PC-9 (cell line): Measurements from ENCODE around the gene P3H3. TPM values are rescaled to one million over a fixed set of nuclear protein-coding genes. Genes with fewer than 3 reads are reported as not detected.

Experiments used
- BruUV-seq: library from RNA; stranded (reverse); fragments of 400-500 nt; replicated peaks from 2 replicates; lab custom pipeline; 2021; lab: Mats Ljungman, UMichigan
- CTCF ChIA-PET: fragments of 300-600 bp; sonication (Branson Sonifier 250); formaldehyde crosslinking; loops from one replicate; lab custom pipeline; 2022; ENCODE audit warnings: antibody characterized with exemption; lab: Charles Lee
- POLR2A ChIA-PET: fragments of 300-600 bp; sonication (Branson Sonifier 250); formaldehyde crosslinking; loops from one replicate; lab custom pipeline; 2022; ENCODE audit warnings: antibody characterized with exemption; ENCODE audit not compliant: unreplicated experiment; lab: Charles Lee
- DNase-seq, 2 experiments: peaks; one replicate each; pipeline versions ENCODE4 v3.0.0 to v3.0.0-alpha.2; 2015 to 2022; ENCODE audit warnings: mixed read lengths in 1 of 2
- H2AFZ ChIP-seq: fragments of 200-600 bp; sonication (generic); 2 replicates; pipeline ENCODE4 v1.8.1; 2017; ENCODE audit warnings: antibody characterized with exemption
- H3F3A ChIP-seq: fragments of 200-600 bp; sonication (generic); 2 replicates; pipeline ENCODE4 v1.8.1; 2017; ENCODE audit warnings: antibody characterized with exemption, mild to moderate bottlenecking, low read depth; ENCODE audit not compliant: insufficient read depth
- H3K27ac ChIP-seq: fragments of 200-600 bp; sonication (generic); 2 replicates; pipeline ENCODE4 v1.6.1; 2016; ENCODE audit warnings: mixed run types
- H3K27me3 ChIP-seq: fragments of 200-600 bp; sonication (generic); 2 replicates; pipeline ENCODE4 v1.6.1; 2016; ENCODE audit warnings: low read depth, mixed run types; ENCODE audit not compliant: insufficient read depth
- H3K36me3 ChIP-seq: fragments of 200-600 bp; sonication (generic); 2 replicates; pipeline ENCODE4 v1.6.1; 2016; ENCODE audit warnings: low read depth, mixed run types
- H3K4me1 ChIP-seq: fragments of 200-600 bp; sonication (generic); replicated peaks from 2 replicates; pipeline ENCODE4 v1.6.1; 2016; ENCODE audit warnings: mixed run types; ENCODE audit not compliant: insufficient read depth
- H3K4me2 ChIP-seq: fragments of 200-600 bp; sonication (generic); 2 replicates; pipeline ENCODE4 v1.6.1; 2017; ENCODE audit warnings: mixed run types
- H3K4me3 ChIP-seq: fragments of 200-600 bp; sonication (generic); 2 replicates; pipeline ENCODE4 v1.6.1; 2016; ENCODE audit warnings: mixed run types
- H3K79me2 ChIP-seq: fragments of 200-600 bp; sonication (generic); 2 replicates; pipeline ENCODE4 v1.6.1; 2017; ENCODE audit warnings: low read depth, mixed run types
- H3K9me2 ChIP-seq: fragments of 200-600 bp; sonication (generic); 2 replicates; pipeline ENCODE4 v1.8.1; 2017; ENCODE audit warnings: mild to moderate bottlenecking; ENCODE audit not compliant: insufficient read depth
- H3K9me3 ChIP-seq: fragments of 200-600 bp; sonication (generic); 2 replicates; pipeline ENCODE4 v1.8.1; 2016; ENCODE audit warnings: low read depth; ENCODE audit not compliant: insufficient read depth
- H4K20me1 ChIP-seq: fragments of 200-600 bp; sonication (generic); 2 replicates; pipeline ENCODE4 v1.8.1; 2017; ENCODE audit not compliant: insufficient read depth
- EZH2 ChIP-seq: fragments of 200-600 bp; sonication (generic); IDR thresholded peaks from 2 replicates; pipeline ENCODE4 v1.8.0; 2017; ENCODE audit warnings: antibody characterized with exemption, low read depth
- intact Hi-C: fragments of 100-400 bp; cut with micrococcal nuclease; formaldehyde crosslinking; loops from one replicate; pipeline ENCODE4 v1.10.0; 2022; ENCODE audit not compliant: unreplicated experiment
- total RNA-seq: library from RNA; stranded (reverse); gene quantifications from 2 replicates; pipeline ENCODE4 v1.2.3, GENCODE V29; 2021
- TF ChIP-seq, protein P1 (sequence below): fragments of 200-600 bp; sonication (generic); conservative IDR thresholded peaks from 2 replicates; pipeline ENCODE4 v1.6.1; 2017; ENCODE audit warnings: mixed run types, antibody characterized with exemption, mild to moderate bottlenecking, moderate library complexity

P3H3 gene
- total RNA-seq, 1 experiment from 2014 or later, result 0.52 TPM

DNA sequence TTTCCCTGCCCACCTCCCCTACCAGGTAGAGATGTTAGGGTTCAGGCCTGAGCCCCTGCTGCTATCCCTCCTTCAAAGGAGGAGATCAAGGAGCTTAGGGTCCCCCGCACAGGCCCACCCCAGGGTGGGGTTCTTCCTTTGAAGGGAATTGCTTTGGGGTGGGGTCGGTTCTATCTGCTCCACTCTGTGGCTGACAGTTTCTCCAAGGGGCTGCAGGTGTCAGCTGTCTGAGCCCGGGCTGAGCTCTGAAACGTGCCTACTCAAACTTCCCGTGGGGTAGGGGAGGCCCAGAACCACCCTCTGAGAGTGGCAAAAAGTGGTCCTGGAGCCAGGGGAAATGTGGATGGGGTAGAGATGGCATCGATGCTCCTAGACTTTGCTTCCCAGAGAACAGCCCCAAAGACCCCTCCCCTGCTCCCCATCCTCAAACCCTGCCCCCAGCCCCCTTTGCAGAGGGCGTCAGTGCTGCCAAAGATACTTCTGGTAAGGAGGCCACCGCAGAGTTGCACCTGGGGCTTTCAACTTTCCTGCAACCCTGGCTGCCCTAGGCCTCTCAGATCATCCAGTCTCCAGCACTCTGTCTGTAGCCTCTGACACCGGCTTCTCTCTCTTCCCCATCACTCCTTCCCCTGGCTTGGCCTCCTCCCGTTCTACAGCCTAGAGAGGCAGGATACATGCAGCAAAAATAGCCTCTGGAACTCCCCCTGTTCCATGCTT, 45.2 kb upstream of the P3H3 start:
- no peaks in the 10 kb centered on the region for H3K36me3 ChIP-seq
- no peak overlapping the region for H2AFZ ChIP-seq
- no peak for DNase-seq
- no peaks in the 10 kb centered on the region for H3K27me3 ChIP-seq
- no peak overlapping the region for H3K27ac ChIP-seq
- no peak overlapping the region for H3K4me3 ChIP-seq
- no peaks in the 10 kb centered on the region for H3K9me3 ChIP-seq
- intact Hi-C loops, result no loop called here
- H3K4me1 ChIP-seq, result no peaks in the 10 kb centered on the region
- no peak overlapping the region for H3K4me2 ChIP-seq
- peaks cover 7% of the 10 kb centered on the region; the same call in 1 of the 2 replicates for H3F3A ChIP-seq
- TF ChIP-seq, protein P1, sequence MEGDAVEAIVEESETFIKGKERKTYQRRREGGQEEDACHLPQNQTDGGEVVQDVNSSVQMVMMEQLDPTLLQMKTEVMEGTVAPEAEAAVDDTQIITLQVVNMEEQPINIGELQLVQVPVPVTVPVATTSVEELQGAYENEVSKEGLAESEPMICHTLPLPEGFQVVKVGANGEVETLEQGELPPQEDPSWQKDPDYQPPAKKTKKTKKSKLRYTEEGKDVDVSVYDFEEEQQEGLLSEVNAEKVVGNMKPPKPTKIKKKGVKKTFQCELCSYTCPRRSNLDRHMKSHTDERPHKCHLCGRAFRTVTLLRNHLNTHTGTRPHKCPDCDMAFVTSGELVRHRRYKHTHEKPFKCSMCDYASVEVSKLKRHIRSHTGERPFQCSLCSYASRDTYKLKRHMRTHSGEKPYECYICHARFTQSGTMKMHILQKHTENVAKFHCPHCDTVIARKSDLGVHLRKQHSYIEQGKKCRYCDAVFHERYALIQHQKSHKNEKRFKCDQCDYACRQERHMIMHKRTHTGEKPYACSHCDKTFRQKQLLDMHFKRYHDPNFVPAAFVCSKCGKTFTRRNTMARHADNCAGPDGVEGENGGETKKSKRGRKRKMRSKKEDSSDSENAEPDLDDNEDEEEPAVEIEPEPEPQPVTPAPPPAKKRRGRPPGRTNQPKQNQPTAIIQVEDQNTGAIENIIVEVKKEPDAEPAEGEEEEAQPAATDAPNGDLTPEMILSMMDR, result no peak
- TF ChIP-seq EZH2, result no peak
- ChIA-PET CTCF (interaction anchor here (0.5 kb wide), 1 partner anchor 40 kb away, joined by 4 read pairs; no protein-coding TSS in a partner anchor), POLR2A (interaction anchor here (0.6 kb wide), 1 partner anchor 10 kb away, joined by 5 read pairs; no protein-coding TSS in a partner anchor)
- no peaks in the 10 kb centered on the region for H3K9me2 ChIP-seq
- BruUV-seq, result no TSS peak
- no peaks in the 10 kb centered on the region for H3K79me2 ChIP-seq
- no peaks in the 10 kb centered on the region for H4K20me1 ChIP-seq

DNA sequence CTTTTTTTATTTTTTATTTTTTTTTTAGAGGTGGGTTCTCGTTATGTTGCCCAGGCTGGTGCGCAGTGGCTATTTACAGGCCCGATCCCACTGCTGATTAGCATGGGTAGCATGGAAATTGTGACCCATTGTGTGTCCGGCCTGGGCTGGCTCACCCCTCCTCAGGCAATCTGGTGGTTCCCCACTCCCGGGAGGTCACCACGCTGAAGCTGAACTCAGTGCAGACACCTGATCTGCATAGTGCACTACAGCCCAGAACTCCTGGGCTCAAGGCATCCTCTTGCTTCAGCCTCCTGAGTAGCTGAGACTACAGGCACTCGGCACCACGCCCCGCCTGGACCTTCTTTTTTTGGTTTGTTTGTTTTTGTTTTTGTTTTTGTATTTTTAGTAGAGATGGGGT, 44.4 kb upstream of the P3H3 start:
- no peaks in the 10 kb centered on the region for H3K4me1 ChIP-seq
- TF ChIP-seq, protein P1, result no peak
- TF ChIP-seq EZH2, result no peak
- DNase-seq, result no peak
- peaks cover 7% of the 10 kb centered on the region; the same call in 1 of the 2 replicates for H3F3A ChIP-seq
- H3K36me3 ChIP-seq, result no peaks in the 10 kb centered on the region
- no peaks in the 10 kb centered on the region for H3K79me2 ChIP-seq
- H3K27me3 ChIP-seq, result no peaks in the 10 kb centered on the region
- no peaks in the 10 kb centered on the region for H3K9me2 ChIP-seq
- intact Hi-C loops, result no loop called here
- no peak overlapping the region for H3K27ac ChIP-seq
- CTCF ChIA-PET, result no interaction called here
- H3K4me2 ChIP-seq, result no peak overlapping the region
- H3K9me3 ChIP-seq, result no peaks in the 10 kb centered on the region
- BruUV-seq, result no TSS peak
- H4K20me1 ChIP-seq, result no peaks in the 10 kb centered on the region
- no peak overlapping the region for H3K4me3 ChIP-seq
- POLR2A ChIA-PET, result no interaction called here
- no peak overlapping the region for H2AFZ ChIP-seq

- no peak overlapping the region for H3K27ac ChIP-seq
- intact Hi-C loops, result no loop called here
- ChIA-PET CTCF (no interaction called here), POLR2A (no interaction called here)
- H3F3A ChIP-seq, result peaks cover 4% of the 10 kb centered on the region; the same call in 1 of the 2 replicates
- no peak overlapping the region for H2AFZ ChIP-seq
- no peak overlapping the region for H3K4me3 ChIP-seq
- TF ChIP-seq, protein P1, result no peak
- TF ChIP-seq EZH2, result no peak
- no peaks in the 10 kb centered on the region for H3K9me2 ChIP-seq
- no TSS peak for BruUV-seq
- no peaks in the 10 kb centered on the region for H3K36me3 ChIP-seq
- no peaks in the 10 kb centered on the region for H3K4me1 ChIP-seq
- H3K4me2 ChIP-seq, result no peak overlapping the region
- H3K27me3 ChIP-seq, result no peaks in the 10 kb centered on the region
- no peaks in the 10 kb centered on the region for H3K9me3 ChIP-seq
- no peaks in the 10 kb centered on the region for H4K20me1 ChIP-seq
- no peaks in the 10 kb centered on the region for H3K79me2 ChIP-seq
- DNase-seq, result no peak
Measured at GRCh38 chr12:6784296-6784695, 43.9 kb upstream of the P3H3 start.
